VCaP (cell line): ENCODE data around the gene STK39.

Experiments used
- H3K27ac ChIP-seq: fragments of 450-650 bp; 2 replicates; pipeline ENCODE4 v1.5.1; 2017
- TF ChIP-seq, protein P1 (sequence below): fragments of 450-650 bp; conservative IDR thresholded peaks from 2 replicates; pipeline ENCODE4 v1.5.1; 2017; ENCODE audit warnings: mild to moderate bottlenecking, moderate library complexity

Gene STK39

GRCh38 chr2:168075446-168075845 lies 171.9 kb downstream of the STK39 start:
- TF ChIP-seq, protein P1, sequence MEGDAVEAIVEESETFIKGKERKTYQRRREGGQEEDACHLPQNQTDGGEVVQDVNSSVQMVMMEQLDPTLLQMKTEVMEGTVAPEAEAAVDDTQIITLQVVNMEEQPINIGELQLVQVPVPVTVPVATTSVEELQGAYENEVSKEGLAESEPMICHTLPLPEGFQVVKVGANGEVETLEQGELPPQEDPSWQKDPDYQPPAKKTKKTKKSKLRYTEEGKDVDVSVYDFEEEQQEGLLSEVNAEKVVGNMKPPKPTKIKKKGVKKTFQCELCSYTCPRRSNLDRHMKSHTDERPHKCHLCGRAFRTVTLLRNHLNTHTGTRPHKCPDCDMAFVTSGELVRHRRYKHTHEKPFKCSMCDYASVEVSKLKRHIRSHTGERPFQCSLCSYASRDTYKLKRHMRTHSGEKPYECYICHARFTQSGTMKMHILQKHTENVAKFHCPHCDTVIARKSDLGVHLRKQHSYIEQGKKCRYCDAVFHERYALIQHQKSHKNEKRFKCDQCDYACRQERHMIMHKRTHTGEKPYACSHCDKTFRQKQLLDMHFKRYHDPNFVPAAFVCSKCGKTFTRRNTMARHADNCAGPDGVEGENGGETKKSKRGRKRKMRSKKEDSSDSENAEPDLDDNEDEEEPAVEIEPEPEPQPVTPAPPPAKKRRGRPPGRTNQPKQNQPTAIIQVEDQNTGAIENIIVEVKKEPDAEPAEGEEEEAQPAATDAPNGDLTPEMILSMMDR: no peak
- no peak overlapping the region for H3K27ac ChIP-seq

- TF ChIP-seq, protein P1: no peak
- no peak overlapping the region for H3K27ac ChIP-seq
These were observed 174.6 kb downstream of the STK39 start for GRCh38 chr2:168072626-168073303.

DNA sequence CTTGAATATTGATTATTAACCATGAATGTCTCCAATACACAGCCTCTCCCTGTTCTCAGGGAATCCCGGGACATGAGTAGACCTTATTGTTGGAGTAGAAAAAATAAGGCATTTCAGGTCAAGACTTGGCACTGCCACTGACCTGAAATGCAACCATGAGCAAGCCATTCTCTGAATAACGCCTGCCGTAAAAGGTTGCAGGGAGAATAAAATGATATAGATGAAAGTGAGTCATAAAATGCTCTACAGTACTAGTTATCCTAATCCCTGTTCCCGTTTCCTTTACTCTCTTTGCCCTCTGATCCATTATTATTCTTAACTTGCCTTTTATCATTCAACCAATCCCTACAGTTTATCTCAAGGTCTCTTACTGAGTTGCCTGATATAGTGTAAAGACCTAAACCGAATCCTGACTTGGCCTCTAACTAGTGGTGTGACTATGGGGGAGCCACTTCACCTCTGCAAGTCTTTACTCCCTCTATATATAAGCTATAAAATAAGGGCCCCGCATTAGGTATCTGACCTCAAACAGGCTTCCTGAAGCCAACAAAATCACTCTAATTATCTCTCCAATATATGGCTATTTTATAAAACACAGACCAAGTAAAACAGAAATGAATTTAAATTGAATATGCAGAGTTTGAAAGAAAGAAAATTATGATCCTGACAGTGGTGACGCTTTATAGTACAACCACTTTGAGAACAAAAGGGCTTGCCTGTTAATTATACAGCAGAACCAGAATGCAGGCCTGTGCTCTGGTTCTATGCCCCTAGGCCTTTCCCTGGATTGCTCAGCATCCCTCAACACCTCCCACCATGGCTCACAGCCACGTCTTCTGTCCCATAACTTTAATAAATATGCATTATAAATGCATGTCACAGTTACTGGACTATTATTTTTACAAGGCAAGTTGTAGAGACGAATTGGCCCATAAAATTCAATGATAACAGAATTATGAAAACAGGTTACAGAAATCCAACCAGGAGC lies 183.1 kb downstream of the STK39 start:
- TF ChIP-seq, protein P1: no peak
- peak overlapping the region; percentile 75 for H3K27ac ChIP-seq

DNA sequence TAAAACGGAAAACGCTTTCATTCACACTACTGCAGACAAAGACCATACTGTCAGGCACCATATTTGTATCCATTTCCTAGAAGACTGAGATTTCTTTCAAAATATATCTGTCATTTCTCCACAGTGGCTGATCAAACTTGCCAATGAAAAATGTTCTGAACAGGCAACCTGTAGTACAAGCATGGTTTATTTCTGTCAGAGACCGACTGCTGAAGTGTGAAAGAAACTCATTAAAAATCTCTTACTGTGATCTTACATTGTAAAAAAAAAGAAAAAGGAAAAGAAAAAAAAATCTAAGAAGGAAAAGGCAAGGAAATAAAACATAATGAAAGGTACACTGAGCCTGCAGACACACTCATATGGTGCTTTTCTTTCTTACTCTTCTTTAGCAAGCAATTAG lies 184.5 kb downstream of the STK39 start:
- H3K27ac ChIP-seq: no peak overlapping the region; the same call in 1 of the 2 replicates
- TF ChIP-seq, protein P1: no peak

- H3K27ac ChIP-seq: no peak overlapping the region
- TF ChIP-seq, protein P1: no peak
These were observed 185.3 kb downstream of the STK39 start for GRCh38 chr2:168062054-168062453.

DNA sequence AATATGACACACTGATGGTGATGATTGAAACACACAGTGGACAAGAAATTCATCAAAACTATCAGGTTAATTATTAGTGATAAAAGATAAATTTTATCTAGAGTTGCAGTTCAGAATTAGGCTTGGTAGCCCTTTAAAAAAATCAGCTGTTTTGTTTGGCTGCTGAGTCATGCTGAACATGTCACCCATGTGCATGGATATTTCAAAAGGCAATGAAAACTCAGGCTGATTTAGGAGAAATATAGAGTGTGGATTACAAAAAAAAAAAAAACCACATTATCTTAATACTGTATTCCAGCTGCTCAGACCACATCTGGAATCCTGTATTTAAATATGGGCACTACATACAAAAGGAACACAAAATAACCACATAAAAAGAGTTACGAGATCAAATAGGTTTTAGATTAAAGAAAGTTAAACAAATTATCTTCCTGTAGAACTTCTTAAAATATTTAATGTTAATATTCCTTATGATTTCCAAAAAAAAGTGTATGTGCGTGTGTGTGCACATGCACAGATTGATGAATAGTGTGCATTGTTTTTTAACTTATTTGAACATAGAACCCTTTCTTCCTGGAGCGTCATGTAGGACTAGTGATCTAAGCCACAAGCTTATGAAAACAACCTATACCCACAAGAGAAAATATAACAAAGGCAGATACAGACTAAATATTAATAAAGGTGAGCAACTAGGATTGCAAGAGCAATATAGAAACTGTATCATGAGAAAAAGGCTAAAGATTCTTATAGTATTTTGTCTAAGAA lies 186.2 kb downstream of the STK39 start:
- TF ChIP-seq, protein P1: no peak
- no peak overlapping the region for H3K27ac ChIP-seq

- no peak overlapping the region for H3K27ac ChIP-seq
- TF ChIP-seq, protein P1: no peak
These were observed 187.6 kb downstream of the STK39 start for GRCh38 chr2:168059758-168060157.
